GM23248 (cell line): ENCODE measurements around the gene PSMG3.

Source experiments
- EZH2 ChIP-seq: fragments of 200-600 bp; sonication (generic); IDR thresholded peaks from 2 replicates; pipeline ENCODE4 v1.6.1; 2018; ENCODE audit warnings: antibody characterized with exemption, mild to moderate bottlenecking; ENCODE audit not compliant: insufficient read depth, poor library complexity, severe bottlenecking
- EZH2phosphoT487 ChIP-seq: fragments of 200-600 bp; sonication (generic); IDR thresholded peaks from 2 replicates; pipeline ENCODE4 v1.6.1; 2018; ENCODE audit warnings: antibody characterized with exemption, moderate library complexity, mild to moderate bottlenecking, low read depth; ENCODE audit not compliant: insufficient read depth

DNA sequence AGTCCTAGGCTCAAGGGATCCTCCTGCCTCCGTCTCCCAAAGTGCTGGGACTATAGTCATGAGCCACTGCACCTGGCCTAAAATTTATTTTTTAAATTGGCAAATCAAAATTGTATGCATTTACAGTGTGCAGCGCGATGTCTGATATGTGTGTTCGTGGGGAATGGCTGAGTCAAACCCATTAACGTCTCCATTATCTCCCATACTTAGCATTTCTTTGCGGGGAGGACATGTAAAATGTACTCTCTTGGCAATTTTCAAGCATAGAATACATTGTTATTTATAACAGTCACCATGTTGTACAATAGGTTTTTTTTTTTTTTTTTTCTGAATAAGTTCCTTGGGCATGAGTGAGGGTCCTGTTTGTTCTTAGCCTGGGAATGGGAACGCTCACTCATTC lies 17.6 kb downstream of the PSMG3 start:
- TF ChIP-seq EZH2 (no peak), EZH2phosphoT487 (no peak)
